Activated naive CD8-positive, alpha-beta T cell treated with anti-CD3 and anti-CD28 coated beads for 36 hours (primary cell): ENCODE data around the gene NMNAT1. TPM values are rescaled to one million over a fixed set of nuclear protein-coding genes. Genes with fewer than 3 reads are reported as not detected.
"Not testable (repeated sequence)": the region's sequence is repeated elsewhere in the genome, so short reads cannot be mapped to it uniquely, and the experiment has no call there.

Source experiments
- DNase-seq: peaks from one replicate; pipeline ENCODE4 v3.0.0; 2021
- H3K27ac Mint-ChIP-seq: one replicate; pipeline ENCODE4 v1.8.0; 2022; ENCODE audit warnings: mild to moderate bottlenecking, moderate library complexity, mixed read lengths
- H3K27me3 Mint-ChIP-seq: one replicate; pipeline ENCODE4 v1.8.0; 2022; ENCODE audit warnings: mild to moderate bottlenecking, mixed read lengths
- H3K36me3 Mint-ChIP-seq: one replicate; pipeline ENCODE4 v1.8.0; 2021; ENCODE audit warnings: mild to moderate bottlenecking, mixed read lengths
- H3K4me1 Mint-ChIP-seq: one replicate; pipeline ENCODE4 v1.8.0; 2021; ENCODE audit warnings: mixed read lengths
- H3K4me3 Mint-ChIP-seq: one replicate; pipeline ENCODE4 v1.8.0; 2022; ENCODE audit warnings: mild to moderate bottlenecking, moderate library complexity, mixed read lengths
- H3K9me3 Mint-ChIP-seq: one replicate; pipeline ENCODE4 v1.8.0; 2022; ENCODE audit warnings: mixed read lengths
- total RNA-seq, 2 experiments: library from RNA; stranded (reverse); gene quantifications; one replicate each; pipeline ENCODE4 v1.2.3, GENCODE V29; 2021

NMNAT1 gene
- total RNA-seq, 2 experiments from 2014 or later = 7.9 to 9.4 TPM

DNA sequence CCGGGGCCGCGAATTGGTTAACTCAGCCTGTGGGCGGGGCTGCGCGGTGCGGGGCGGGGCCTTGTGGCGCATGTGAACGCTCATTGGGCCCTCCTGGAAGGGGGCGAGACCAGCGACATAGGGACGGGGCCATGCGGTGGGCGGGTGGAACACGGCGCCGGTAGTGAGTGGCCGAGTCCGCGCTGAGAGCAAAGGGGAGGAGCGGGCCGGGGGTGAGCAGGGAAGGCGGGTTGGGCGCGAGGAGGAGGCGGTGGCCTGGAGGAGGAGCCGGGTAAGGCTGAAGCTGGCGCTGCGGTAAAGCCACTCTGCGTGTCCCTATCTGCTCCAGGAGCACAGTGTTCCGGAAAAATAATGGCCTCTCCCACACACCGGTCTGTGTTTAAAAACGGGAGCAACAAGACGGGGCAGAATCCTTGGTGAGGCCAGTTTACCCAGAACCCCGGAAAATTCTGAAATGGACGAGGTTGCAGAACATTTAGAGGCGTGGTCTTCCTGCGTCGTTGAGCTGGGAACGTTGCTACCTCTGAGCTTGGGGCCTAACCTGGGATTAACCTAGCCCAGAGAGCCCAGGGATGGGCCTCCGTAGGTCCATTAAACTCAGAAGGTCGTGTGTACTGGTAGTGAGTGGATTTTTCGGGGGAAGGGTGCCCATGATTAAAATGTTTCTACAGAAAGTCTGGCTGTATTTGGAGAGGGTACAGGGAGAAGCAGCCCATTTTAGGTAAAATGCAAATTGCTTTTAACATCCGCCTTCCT, 32.7 kb upstream of the NMNAT1 start:
- peak overlapping the region; percentile 94 for H3K27ac Mint-ChIP-seq
- H3K36me3 Mint-ChIP-seq = no peaks in the 10 kb centered on the region
- no peaks in the 10 kb centered on the region for H3K9me3 Mint-ChIP-seq
- peaks cover 18% of the 10 kb centered on the region for H3K4me1 Mint-ChIP-seq
- peak overlapping the region; percentile 87 for H3K4me3 Mint-ChIP-seq
- DNase-seq = peak; percentile 100
- no peaks in the 10 kb centered on the region for H3K27me3 Mint-ChIP-seq

DNA sequence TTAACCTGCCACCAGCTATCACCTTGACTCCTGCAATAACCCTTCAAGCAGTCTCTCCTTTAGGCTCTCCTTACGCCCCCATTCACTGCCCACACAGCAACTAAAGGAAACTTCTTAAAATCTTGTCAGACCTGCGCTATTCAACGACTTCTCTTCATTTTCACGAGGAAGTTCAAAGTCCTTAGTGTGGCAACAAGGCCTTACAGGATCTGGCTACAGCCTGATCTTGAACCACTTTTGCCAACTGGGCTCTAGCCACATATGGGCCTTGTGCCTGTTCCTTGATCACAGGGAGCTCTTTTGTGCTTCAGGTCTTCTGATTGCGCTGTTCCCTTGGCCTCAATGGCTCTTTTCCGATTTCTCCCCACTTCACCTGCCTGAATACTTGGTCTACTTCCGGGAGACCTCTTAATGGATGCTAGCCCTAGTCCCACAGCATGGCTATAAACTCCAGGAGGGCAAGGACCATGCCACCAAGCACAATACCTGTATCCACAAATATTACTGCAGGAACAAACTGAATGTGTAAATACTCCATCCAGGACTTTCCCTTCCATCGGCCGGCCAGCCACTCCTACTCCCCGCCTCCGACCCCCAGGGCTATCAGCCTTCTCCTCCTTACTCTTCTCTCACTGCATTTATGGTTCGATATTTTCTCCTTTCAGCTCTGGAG, 30.9 kb upstream of the NMNAT1 start:
- no peaks in the 10 kb centered on the region for H3K36me3 Mint-ChIP-seq
- H3K27ac Mint-ChIP-seq = no peak overlapping the region
- peak overlapping the region; percentile 5 for H3K4me3 Mint-ChIP-seq
- peaks cover 18% of the 10 kb centered on the region for H3K4me1 Mint-ChIP-seq
- no peaks in the 10 kb centered on the region for H3K27me3 Mint-ChIP-seq
- no peaks in the 10 kb centered on the region for H3K9me3 Mint-ChIP-seq
- no peak for DNase-seq

DNA sequence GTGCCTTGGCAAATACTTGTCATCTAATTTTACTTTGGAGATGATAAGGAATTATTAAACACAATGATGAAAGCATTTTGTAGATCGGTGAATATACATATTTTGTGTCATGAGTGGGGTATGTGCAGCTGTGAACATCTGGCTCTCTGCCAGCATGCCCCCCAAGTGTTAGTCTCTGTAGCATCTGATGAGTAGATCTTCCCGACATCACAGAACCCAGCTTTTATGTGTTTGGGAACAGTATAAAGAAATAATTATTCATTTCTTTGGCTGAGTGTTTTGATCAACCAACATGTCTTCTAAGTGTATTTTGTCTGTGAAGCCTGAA, 28.7 kb upstream of the NMNAT1 start:
- no peaks in the 10 kb centered on the region for H3K9me3 Mint-ChIP-seq
- peaks cover 9% of the 10 kb centered on the region for H3K4me1 Mint-ChIP-seq
- no peak overlapping the region for H3K27ac Mint-ChIP-seq
- no peak for DNase-seq
- H3K27me3 Mint-ChIP-seq = no peaks in the 10 kb centered on the region
- no peaks in the 10 kb centered on the region for H3K36me3 Mint-ChIP-seq
- H3K4me3 Mint-ChIP-seq = no peak overlapping the region

DNA sequence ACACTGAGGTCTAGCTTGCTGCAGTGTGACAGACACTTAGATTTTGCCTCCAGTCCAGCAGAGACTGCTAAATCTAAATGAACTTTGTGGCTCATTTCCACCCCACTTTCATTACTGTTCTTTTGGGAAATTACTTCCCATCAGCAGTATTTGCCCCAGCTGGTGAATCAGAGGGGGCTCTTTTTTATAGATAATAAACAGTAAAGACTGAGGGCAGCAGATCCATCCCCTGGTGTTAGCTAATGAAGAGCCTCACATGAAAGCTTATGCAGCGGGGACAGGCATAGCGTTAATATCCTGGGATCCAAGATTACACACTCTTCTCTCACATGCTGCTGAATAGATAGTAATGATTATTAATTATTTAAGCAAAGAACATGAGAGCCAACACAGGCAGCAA, 26.8 kb upstream of the NMNAT1 start:
- DNase-seq = no peak
- no peaks in the 10 kb centered on the region for H3K36me3 Mint-ChIP-seq
- H3K27ac Mint-ChIP-seq = no peak overlapping the region
- H3K9me3 Mint-ChIP-seq = no peaks in the 10 kb centered on the region
- H3K4me3 Mint-ChIP-seq = no peak overlapping the region
- no peaks in the 10 kb centered on the region for H3K27me3 Mint-ChIP-seq
- H3K4me1 Mint-ChIP-seq = peaks cover 6% of the 10 kb centered on the region

DNA sequence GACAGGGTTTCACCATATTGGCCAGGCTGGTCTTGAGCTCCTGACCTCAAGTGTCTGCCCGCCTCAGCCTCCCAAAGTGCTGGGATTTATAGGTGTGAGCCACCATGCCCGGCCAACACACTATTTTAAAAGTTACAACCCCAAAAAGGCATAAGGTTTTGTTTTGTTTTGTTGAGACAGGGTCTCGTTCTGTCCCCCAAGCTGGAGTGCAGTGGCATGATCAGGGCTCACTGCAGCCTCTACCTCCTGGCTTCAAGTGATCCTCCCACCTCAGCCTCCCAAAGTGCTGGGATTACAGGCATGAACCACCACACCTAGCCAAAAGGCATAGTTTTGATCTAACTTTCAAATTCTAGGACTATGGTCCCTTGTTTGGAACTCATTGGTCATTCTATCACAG, 25.8 kb upstream of the NMNAT1 start:
- not testable (repeated sequence) for DNase-seq, H3K4me3 Mint-ChIP-seq, H3K27me3 Mint-ChIP-seq, H3K36me3 Mint-ChIP-seq, H3K9me3 Mint-ChIP-seq, H3K4me1 Mint-ChIP-seq, H3K27ac Mint-ChIP-seq

DNA sequence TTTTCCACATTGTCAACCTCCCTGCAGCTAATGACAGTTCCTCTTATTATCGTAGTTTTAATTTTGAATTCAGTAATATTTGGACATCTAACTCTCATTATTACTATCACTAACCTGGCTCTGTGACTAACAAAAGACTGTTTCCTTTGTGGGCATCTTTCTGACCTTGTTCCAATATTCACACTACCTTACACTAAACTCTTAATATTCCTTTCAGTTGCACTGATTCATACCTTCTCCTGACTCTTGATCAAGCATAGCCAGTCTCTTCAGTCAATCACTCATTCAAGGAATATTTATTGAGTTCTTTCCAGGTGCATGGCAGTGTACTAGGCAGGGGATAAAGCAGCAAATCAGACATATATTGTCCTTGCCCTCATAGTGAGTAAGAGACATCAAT, 25.4 kb upstream of the NMNAT1 start:
- no peak overlapping the region for H3K4me3 Mint-ChIP-seq
- no peak overlapping the region for H3K27ac Mint-ChIP-seq
- H3K36me3 Mint-ChIP-seq = no peaks in the 10 kb centered on the region
- no peak for DNase-seq
- no peaks in the 10 kb centered on the region for H3K9me3 Mint-ChIP-seq
- peaks cover 2% of the 10 kb centered on the region for H3K4me1 Mint-ChIP-seq
- no peaks in the 10 kb centered on the region for H3K27me3 Mint-ChIP-seq

DNA sequence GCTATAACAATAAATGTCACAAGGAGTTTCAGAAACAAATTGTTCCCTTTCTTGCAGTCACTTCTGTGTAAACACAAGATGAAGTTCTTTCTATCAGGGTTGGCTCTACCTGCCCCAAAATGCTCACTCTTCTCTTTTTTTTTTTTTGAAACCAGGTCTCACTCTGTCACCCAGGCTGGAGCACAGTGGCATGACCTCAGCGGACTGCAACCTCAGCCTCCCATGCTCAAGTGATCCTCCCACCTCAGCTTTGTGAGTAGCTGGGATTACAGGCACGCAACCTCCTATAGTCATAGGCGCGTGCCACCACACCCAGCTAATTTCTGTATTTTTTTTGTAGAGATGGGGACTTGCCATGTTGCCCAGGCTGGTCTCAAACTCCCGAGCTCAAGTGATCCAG, 22.7 kb upstream of the NMNAT1 start:
- Mint-ChIP-seq H3K4me3 (no peak overlapping the region), H3K27ac (no peak overlapping the region), H3K27me3 (no peaks in the 10 kb centered on the region), H3K36me3 (no peaks in the 10 kb centered on the region), H3K9me3 (no peaks in the 10 kb centered on the region), H3K4me1 (peaks cover 2% of the 10 kb centered on the region)
- no peak for DNase-seq

DNA sequence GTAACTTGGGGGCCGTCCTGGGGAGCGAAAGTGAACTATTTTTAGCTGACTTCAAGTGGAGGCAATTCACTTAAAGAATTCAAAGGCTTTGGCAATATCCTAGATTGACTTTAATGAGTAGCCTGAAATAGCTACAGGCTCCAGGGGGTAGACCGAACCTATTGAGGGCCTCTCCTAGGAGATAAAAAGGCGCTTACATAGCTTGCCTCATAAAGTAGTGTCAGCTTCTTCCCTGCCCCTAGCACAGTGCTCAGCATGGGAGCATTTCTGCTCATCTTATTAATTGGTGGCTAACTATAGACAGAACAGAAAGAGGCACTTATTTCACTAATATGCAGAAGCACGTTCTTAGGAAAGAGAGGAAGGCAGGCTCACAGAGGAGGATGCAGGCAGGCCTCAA, 20.9 kb upstream of the NMNAT1 start:
- Mint-ChIP-seq H3K27me3 (no peaks in the 10 kb centered on the region), H3K4me3 (no peak overlapping the region), H3K4me1 (peaks cover 6% of the 10 kb centered on the region), H3K27ac (no peak overlapping the region), H3K36me3 (no peaks in the 10 kb centered on the region), H3K9me3 (no peaks in the 10 kb centered on the region)
- DNase-seq = no peak

DNA sequence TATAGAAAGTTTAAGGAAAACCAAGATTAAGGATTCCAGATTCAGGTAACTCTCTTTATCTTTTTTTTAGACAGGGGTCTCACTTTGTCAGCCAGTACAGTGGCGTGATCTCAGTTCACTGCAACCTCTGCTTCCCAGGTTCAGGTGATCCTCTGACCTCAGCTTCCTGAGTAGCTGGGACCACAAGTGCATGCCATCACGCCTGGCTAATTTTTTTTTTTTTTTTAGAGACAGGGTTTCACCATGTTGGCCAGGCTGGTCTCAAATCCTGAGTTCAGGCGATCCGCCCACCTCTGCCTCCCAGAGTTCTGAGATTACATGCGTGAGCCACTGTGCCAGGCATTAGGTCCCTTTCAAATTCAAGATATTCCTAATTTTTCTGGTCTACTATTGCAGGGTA, 16.0 kb upstream of the NMNAT1 start:
- H3K27ac Mint-ChIP-seq = no peak overlapping the region
- H3K4me1 Mint-ChIP-seq = peaks cover 4% of the 10 kb centered on the region
- peaks cover 4% of the 10 kb centered on the region for H3K36me3 Mint-ChIP-seq
- no peak overlapping the region for H3K4me3 Mint-ChIP-seq
- H3K27me3 Mint-ChIP-seq = no peaks in the 10 kb centered on the region
- H3K9me3 Mint-ChIP-seq = no peaks in the 10 kb centered on the region
- DNase-seq = no peak

DNA sequence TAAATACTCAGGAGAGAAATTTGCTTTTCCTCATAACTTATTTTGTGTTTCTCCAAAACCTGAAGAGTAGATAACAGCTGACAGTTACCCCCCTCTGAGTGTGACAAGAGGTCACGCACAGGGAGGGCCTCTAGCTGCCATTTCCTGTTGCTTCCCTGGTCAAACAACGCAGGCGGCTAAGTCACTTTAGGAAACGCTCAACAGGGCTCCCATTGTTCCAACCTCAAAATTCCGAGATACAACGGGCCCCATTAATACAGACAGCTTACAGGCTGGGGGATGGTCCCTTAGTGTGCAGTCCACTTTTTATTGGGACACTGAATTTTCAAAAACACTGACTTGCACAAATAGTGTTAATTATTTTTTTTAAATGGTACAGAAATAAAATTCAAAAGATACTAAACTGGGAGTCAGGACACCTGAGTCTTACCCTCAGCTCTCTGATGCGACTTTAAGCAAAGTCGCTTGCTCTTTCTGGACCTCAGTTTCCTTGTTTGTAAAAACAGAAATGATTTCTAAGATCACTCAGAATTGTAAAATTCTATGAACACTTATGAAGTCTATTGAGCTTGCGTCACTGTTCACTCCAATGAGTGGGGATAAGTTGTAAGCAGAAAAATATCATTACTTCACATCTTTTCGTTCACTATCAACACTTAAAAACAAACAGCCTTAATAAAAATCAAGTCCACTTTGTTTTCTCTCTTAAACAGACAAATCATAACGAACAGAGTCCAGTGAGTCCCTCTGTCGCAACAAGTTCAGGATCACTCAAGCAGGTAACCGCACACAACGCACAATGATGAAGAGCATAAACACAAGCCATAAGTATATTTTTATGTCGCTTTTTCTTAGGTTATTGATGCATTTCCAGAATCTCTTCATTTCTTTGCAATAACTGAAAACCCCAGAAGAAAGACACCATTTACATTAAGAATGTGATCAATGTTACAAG, 13.6 kb upstream of the NMNAT1 start:
- no peaks in the 10 kb centered on the region for H3K9me3 Mint-ChIP-seq
- H3K27ac Mint-ChIP-seq = no peak overlapping the region
- DNase-seq = no peak
- H3K36me3 Mint-ChIP-seq = peaks cover 9% of the 10 kb centered on the region
- H3K4me1 Mint-ChIP-seq = peaks cover 4% of the 10 kb centered on the region
- H3K4me3 Mint-ChIP-seq = no peak overlapping the region
- no peaks in the 10 kb centered on the region for H3K27me3 Mint-ChIP-seq

DNA sequence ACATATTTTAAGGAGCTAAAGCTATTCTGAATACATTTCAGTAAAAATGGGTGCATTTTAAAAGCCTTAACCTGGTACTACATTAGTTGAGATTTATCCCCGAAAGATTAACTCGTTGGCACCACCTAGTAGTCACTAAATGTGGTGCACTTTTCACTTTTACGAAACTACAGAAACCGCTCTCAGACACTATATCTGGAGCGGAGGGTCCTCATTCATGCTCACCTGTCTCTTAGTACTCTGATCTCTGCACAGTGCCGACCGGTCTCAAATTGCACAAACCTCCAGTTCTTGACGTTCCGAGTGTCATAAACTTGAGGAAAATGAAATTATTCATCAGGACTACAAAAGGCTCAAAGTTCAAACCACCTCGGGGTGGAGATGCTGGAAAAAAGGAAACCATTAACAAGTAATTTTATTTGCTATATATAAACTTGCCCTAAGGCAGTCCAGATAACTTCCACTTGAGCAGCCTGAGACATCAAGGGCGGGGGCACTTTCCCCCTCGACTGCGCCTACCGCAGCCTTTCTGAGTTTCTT, 806 bp upstream of the NMNAT1 start:
- peak; percentile 23 for DNase-seq
- no peaks in the 10 kb centered on the region for H3K27me3 Mint-ChIP-seq
- H3K27ac Mint-ChIP-seq = peak overlapping the region; percentile 97
- H3K36me3 Mint-ChIP-seq = peaks cover 12% of the 10 kb centered on the region
- H3K9me3 Mint-ChIP-seq = no peaks in the 10 kb centered on the region
- peaks cover 22% of the 10 kb centered on the region for H3K4me1 Mint-ChIP-seq
- H3K4me3 Mint-ChIP-seq = peak overlapping the region; percentile 99

DNA sequence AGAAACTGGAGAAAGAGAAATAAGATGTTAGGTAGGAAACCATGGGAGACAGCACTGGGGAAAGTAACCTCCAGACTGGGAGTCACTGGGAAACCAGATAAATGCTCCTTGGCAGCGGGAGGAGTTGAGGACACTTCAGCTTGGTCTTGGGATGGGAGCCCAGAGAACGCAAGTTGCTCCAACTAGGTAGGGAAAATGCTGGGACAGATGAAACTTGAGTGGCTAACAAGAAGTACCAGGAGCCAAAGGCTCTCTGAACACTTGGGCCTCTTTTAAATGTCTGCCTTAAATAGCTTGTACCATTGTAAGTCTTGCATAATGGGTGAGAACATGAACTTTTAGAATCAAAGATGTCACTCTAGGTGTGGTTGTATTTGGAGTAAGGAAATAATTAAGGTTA, 3.0 kb downstream of the NMNAT1 start:
- DNase-seq = no peak
- Mint-ChIP-seq H3K4me3 (no peak overlapping the region), H3K36me3 (peaks cover 7% of the 10 kb centered on the region), H3K9me3 (no peaks in the 10 kb centered on the region), H3K27me3 (no peaks in the 10 kb centered on the region), H3K4me1 (peaks cover 14% of the 10 kb centered on the region), H3K27ac (no peak overlapping the region)

DNA sequence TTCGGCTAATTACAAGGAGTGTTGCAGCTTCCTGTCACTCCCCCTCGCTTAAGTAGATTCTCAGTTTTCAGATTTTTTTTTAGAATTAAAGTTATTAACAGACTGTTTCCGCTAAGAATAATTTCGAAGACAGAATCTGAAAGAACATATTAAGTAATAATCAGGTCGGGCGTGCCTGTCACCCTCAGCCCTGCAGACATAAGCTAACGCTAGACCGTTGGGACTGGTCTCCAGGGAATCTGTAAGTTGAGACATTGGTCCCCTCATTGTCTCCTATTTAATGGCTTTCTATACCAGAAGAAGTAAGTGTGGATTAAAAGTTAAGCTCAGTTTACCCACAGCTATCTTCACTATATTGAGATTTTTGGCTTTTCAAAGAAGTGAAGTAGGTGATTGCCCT, 14.5 kb downstream of the NMNAT1 start:
- H3K27ac Mint-ChIP-seq = no peak overlapping the region
- no peaks in the 10 kb centered on the region for H3K9me3 Mint-ChIP-seq
- DNase-seq = no peak
- no peaks in the 10 kb centered on the region for H3K36me3 Mint-ChIP-seq
- H3K27me3 Mint-ChIP-seq = no peaks in the 10 kb centered on the region
- H3K4me3 Mint-ChIP-seq = no peak overlapping the region
- no peaks in the 10 kb centered on the region for H3K4me1 Mint-ChIP-seq

DNA sequence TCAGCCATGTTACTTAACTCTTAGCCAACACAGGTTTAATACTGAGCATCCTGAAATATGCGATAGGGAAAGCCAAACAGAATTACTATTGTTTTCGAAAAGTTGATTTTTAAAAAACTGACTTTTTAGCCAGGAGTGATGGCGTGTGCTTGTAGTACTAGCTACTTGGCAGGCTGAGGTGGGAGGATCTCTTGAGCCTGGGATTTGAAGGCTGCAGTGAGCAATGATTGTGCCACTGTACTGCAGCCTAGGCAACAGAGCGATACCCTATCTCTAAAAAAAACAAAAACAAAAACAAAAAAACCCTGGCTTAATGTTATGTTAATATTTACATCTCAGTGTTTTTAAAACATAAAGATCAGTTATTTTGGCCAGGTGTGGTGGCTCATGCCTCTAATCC, 16.7 kb downstream of the NMNAT1 start:
- Mint-ChIP-seq H3K4me1 (no peaks in the 10 kb centered on the region), H3K27me3 (no peaks in the 10 kb centered on the region), H3K9me3 (no peaks in the 10 kb centered on the region), H3K4me3 (no peak overlapping the region), H3K36me3 (no peaks in the 10 kb centered on the region), H3K27ac (no peak overlapping the region)
- no peak for DNase-seq
